Ectodermal cell (in vitro differentiated cells): Measurements from ENCODE around the gene RBBP8.
"Not testable (repeated sequence)": the region's sequence is repeated elsewhere in the genome, so short reads cannot be mapped to it uniquely, and the experiment has no call there.

ENCODE experiments used
- H3K27ac ChIP-seq: 2 replicates; pipeline ENCODE4 v1.7.0; 2013; ENCODE audit warnings: mild to moderate bottlenecking, low read depth, low read length; ENCODE audit not compliant: insufficient read depth, poor library complexity, severe bottlenecking
- H3K27me3 ChIP-seq: 2 replicates; pipeline ENCODE4 v1.7.0; 2013; ENCODE audit warnings: mild to moderate bottlenecking, low read length; ENCODE audit not compliant: insufficient read depth, control insufficient read depth, poor library complexity, severe bottlenecking
- H3K36me3 ChIP-seq: one replicate; pipeline ENCODE4 v1.7.0; 2013; ENCODE audit warnings: low read length; ENCODE audit not compliant: control insufficient read depth, insufficient read depth
- H3K4me1 ChIP-seq: one replicate; pipeline ENCODE4 v1.7.0; 2013; ENCODE audit warnings: low read length; ENCODE audit not compliant: control insufficient read depth, insufficient read depth
- H3K4me3 ChIP-seq: 2 replicates; pipeline ENCODE4 v1.7.0; 2013; ENCODE audit warnings: low read depth, low read length, control low read depth; ENCODE audit not compliant: insufficient read depth
- H3K9me3 ChIP-seq: 2 replicates; pipeline ENCODE4 v1.7.0; 2013; ENCODE audit warnings: mild to moderate bottlenecking, low read length, moderate library complexity; ENCODE audit not compliant: control insufficient read depth
- WGBS, 2 experiments: methylation state at CpG; one replicate each; pipeline ENCODE4 v1.1.7; 2013; ENCODE audit warnings: missing lambda C conversion rate in 2 of 2; 5-methylcytosine and 5-hydroxymethylcytosine counted together

RBBP8 gene

DNA sequence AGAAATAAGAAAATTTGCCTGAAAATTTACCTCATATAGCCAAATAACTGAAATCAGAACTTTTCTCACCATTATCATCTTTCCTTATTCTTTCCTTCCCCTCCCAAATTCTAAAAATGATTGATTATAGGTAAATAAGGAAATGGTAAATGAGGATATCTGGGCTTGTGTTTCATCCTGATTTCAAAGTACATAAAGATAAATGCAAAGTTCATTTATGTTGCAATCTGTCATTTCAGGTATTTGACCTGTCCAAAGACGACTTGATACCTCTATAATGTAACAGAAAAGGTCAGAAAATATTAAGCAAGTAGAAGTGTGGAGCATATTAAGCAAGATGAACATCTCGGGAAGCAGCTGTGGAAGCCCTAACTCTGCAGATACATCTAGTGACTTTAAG is 3.4 kb downstream of the RBBP8 start:
- H3K36me3 ChIP-seq: peaks cover 9% of the 10 kb centered on the region
- 88 to 94% methylated on average over 2 of the region's 2 CpGs for WGBS, 2 experiments
- H3K4me1 ChIP-seq: no peaks in the 10 kb centered on the region
- no peak overlapping the region for H3K27ac ChIP-seq
- no peaks in the 10 kb centered on the region for H3K9me3 ChIP-seq
- no peak overlapping the region for H3K4me3 ChIP-seq
- no peaks in the 10 kb centered on the region for H3K27me3 ChIP-seq

GRCh38 chr18:22939649-22940048 is 6.5 kb downstream of the RBBP8 start:
- peaks cover 13% of the 10 kb centered on the region for H3K36me3 ChIP-seq
- no peaks in the 10 kb centered on the region for H3K27me3 ChIP-seq
- H3K4me1 ChIP-seq: no peaks in the 10 kb centered on the region
- no peak overlapping the region for H3K4me3 ChIP-seq
- H3K9me3 ChIP-seq: no peaks in the 10 kb centered on the region
- no peak overlapping the region for H3K27ac ChIP-seq

DNA sequence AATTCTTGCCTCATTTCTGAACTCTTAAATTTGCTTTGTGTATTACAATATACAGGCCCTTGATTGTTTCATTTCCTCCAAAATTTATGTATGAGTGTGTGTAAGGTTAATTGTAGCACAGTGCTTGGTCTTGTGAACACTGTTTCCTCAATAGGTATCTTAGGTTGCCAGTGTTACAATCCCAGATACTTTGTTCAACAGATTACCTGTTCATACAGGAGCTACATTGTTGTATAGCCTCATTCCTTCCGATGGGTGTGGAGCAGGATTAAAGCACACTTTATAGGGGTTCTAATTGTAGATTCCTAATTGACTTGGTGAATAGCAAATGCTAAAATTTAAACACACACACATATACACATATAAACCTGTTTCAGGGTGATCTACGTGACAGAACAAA is 10.7 kb downstream of the RBBP8 start:
- no peaks in the 10 kb centered on the region for H3K4me1 ChIP-seq
- no peaks in the 10 kb centered on the region for H3K9me3 ChIP-seq
- peaks cover 7% of the 10 kb centered on the region for H3K36me3 ChIP-seq
- no peak overlapping the region for H3K4me3 ChIP-seq
- no peak overlapping the region for H3K27ac ChIP-seq
- no peaks in the 10 kb centered on the region for H3K27me3 ChIP-seq
- 84 to 87% methylated on average over 2 of the region's 2 CpGs for WGBS, 2 experiments

DNA sequence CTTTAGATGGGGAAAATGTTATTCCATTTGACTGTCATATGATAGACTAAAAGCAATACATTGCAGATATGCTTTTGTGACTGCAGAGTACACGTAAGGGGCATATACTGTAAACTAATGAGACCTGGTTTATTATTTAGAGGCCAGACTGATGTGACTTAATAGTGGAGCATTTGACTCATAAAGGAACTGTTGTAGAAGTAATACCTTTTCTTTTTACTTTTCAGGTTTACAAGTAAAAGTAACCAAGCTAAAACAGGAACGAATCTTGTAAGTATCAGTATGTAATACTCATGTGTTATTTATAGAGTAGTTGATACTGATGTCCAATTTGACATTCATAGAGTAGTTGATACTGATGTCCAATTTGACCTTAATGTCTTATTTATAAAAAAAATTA is 13.1 kb downstream of the RBBP8 start:
- Histone ChIP-seq H3K4me1 (no peaks in the 10 kb centered on the region), H3K4me3 (no peak overlapping the region), H3K36me3 (peaks cover 12% of the 10 kb centered on the region), H3K9me3 (no peaks in the 10 kb centered on the region), H3K27ac (no peak overlapping the region), H3K27me3 (no peaks in the 10 kb centered on the region)
- 98 to 99% methylated on average over 2 of the region's 2 CpGs for WGBS, 2 experiments

DNA sequence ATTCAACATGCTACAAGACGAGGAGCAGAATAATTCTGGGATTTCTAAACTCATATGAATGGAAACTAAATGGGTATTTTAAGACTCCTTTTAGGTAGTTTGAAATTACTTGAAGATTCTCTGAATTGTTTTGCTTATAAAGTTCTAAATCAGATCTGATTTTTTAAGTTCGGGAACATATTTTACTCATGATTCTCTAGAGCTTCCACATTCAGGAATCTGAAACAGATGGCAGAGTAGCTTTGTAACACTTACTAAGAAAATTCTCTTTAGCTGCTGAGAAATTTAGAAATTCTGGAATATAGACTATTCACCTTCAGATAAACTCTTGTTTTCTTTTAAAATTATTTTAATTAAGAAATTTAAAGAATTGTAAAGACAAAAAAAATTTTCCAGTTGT is 13.7 kb downstream of the RBBP8 start:
- WGBS, 2 experiments: 17 to 50% methylated on average over 1 to 2 of the region's 2 CpGs
- H3K27me3 ChIP-seq: no peaks in the 10 kb centered on the region
- no peaks in the 10 kb centered on the region for H3K4me1 ChIP-seq
- H3K4me3 ChIP-seq: no peak overlapping the region
- no peaks in the 10 kb centered on the region for H3K9me3 ChIP-seq
- peaks cover 16% of the 10 kb centered on the region for H3K36me3 ChIP-seq
- no peak overlapping the region for H3K27ac ChIP-seq

GRCh38 chr18:22951823-22952222 is 18.7 kb downstream of the RBBP8 start:
- Histone ChIP-seq H3K4me3 (no peak overlapping the region), H3K9me3 (no peaks in the 10 kb centered on the region), H3K4me1 (no peaks in the 10 kb centered on the region), H3K27me3 (no peaks in the 10 kb centered on the region), H3K36me3 (peaks cover 28% of the 10 kb centered on the region), H3K27ac (no peak overlapping the region)
- 87 to 88% methylated on average over 1 of the region's 1 CpG for WGBS, 2 experiments

DNA sequence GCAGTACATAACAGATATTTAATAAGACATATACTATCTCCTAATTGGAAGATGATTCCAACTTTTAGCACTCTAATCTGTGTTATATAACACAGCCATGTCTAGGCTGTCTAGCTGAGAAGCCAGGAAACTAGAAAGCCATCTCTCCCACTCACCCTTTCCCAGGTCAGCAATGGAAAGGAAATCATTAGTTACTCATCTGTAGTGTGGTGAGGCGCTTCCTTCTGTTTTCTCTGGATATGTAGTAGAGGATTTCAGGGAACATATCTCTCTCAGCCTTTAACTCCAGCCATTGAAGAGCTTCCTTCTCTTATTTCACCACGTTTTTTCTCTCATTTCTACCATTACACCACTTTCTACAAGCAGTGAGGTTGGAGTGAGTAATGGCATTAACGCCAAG is 19.4 kb downstream of the RBBP8 start:
- no peaks in the 10 kb centered on the region for H3K4me1 ChIP-seq
- no peaks in the 10 kb centered on the region for H3K27me3 ChIP-seq
- WGBS, 2 experiments: 86 to 100% methylated on average over 1 of the region's 3 CpGs
- H3K4me3 ChIP-seq: no peak overlapping the region
- no peaks in the 10 kb centered on the region for H3K9me3 ChIP-seq
- no peak overlapping the region for H3K27ac ChIP-seq
- peaks cover 28% of the 10 kb centered on the region for H3K36me3 ChIP-seq

- H3K27me3 ChIP-seq, H3K4me3 ChIP-seq, H3K4me1 ChIP-seq, H3K9me3 ChIP-seq, H3K27ac ChIP-seq: not testable (repeated sequence)
- 91 to 93% methylated on average over 4 of the region's 4 CpGs for WGBS, 2 experiments
- peaks cover 25% of the 10 kb centered on the region for H3K36me3 ChIP-seq
Observed at GRCh38 chr18:22953982-22954381, 20.9 kb downstream of the RBBP8 start.

DNA sequence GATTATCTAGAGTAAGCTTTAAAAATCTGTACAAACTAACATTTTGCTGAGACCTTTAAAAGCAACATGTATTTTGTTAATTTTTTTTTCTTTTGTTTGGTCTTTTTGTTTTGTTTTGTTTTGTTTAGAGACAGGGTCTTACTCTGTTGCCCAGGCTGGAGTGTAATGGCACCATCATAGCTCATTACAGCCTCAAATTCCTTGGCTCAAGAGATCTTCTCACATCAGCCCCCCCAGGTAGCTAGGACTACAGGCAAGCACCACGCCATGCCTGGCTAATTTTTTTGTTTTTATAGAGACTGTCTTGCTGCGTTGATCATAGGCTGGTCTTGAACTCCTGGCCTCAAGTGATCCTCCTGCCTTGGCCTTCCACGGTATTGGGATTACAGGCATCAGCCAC is 23.1 kb downstream of the RBBP8 start:
- H3K36me3 ChIP-seq: peaks cover 20% of the 10 kb centered on the region
- no peak overlapping the region for H3K27ac ChIP-seq
- no peak overlapping the region for H3K4me3 ChIP-seq
- H3K9me3 ChIP-seq: no peaks in the 10 kb centered on the region
- WGBS, 2 experiments: 81 to 94% methylated on average over 3 of the region's 3 CpGs
- no peaks in the 10 kb centered on the region for H3K4me1 ChIP-seq
- H3K27me3 ChIP-seq: no peaks in the 10 kb centered on the region

- no peaks in the 10 kb centered on the region for H3K27me3 ChIP-seq
- peaks cover 3% of the 10 kb centered on the region for H3K36me3 ChIP-seq
- no peak overlapping the region for H3K27ac ChIP-seq
- WGBS, 2 experiments: 89 to 96% methylated on average over 1 of the region's 1 CpG
- H3K4me3 ChIP-seq: no peak overlapping the region
- no peaks in the 10 kb centered on the region for H3K9me3 ChIP-seq
- H3K4me1 ChIP-seq: no peaks in the 10 kb centered on the region
Observed at GRCh38 chr18:22961156-22961555, 28.0 kb downstream of the RBBP8 start.

GRCh38 chr18:22962004-22962403 is 28.9 kb downstream of the RBBP8 start:
- Histone ChIP-seq H3K27ac (no peak overlapping the region), H3K4me1 (no peaks in the 10 kb centered on the region), H3K9me3 (no peaks in the 10 kb centered on the region), H3K27me3 (no peaks in the 10 kb centered on the region), H3K36me3 (no peaks in the 10 kb centered on the region), H3K4me3 (no peak overlapping the region)
